K562 (cell line): ENCODE measurements around the gene NUB1. TPM values are rescaled to one million over a fixed set of nuclear protein-coding genes. Genes with fewer than 3 reads are reported as not detected.

Experiments
- ATAC-seq: fragments of 200-7000 bp; cut with Tn5 transposase; 3 replicates; pipeline ENCODE4 v1.9.1; 2020; ENCODE audit warnings: moderate library complexity
- BruUV-seq: library from RNA; stranded (reverse); fragments of 400-500 nt; replicated peaks from 2 replicates; lab custom pipeline; 2021; lab: Mats Ljungman, UMichigan
- CTCF ChIA-PET: fragments of 300-600 bp; formaldehyde crosslinking; extraction: SDS; loops from one replicate; lab custom pipeline; 2021; ENCODE audit warnings: low intra/inter-chr PET ratio; lab: Yijun Ruan, JAX
- POLR2A ChIA-PET: fragments of 300-600, 350-650 bp; sonication (Branson Sonifier 250); formaldehyde crosslinking; extraction: SDS; loops from one replicate; lab custom pipeline; 2021; ENCODE audit warnings: antibody characterized with exemption, inconsistent platforms; lab: Yijun Ruan, JAX
- DNase-seq, 4 experiments: peaks; one replicate each; pipeline versions ENCODE4 v3.0.0 to v3.0.0-alpha.2; 2011 to 2018; ENCODE audit warnings: low spot score in 3 of 4, mixed read lengths in 3 of 4; ENCODE audit errors: extremely low read depth in 1 of 4
- FAIRE-seq: peaks from 2 replicates; lab custom pipeline; 2011; peaks lifted over from hg19 to GRCh38; lab: Jason Lieb, UNC
- H2AFZ ChIP-seq: 2 replicates; pipeline ENCODE4 v1.6.0; 2011; ENCODE audit warnings: low read depth, low read length, control low read depth, inconsistent platforms
- H3K27ac ChIP-seq: fragments of 200-600 bp; 3 replicates; pipeline ENCODE4 v1.8.0; 2011; ENCODE audit warnings: low read depth, mild to moderate bottlenecking, control low read depth, inconsistent platforms, low read length, moderate library complexity, mixed read lengths; ENCODE audit errors: extremely low read depth
- H3K27me3 ChIP-seq, 2 experiments: fragments of 300-600 bp in 1 of 2; 2 replicates in 1 of 2; 3 replicates in 1 of 2; pipeline versions ENCODE4 v1.6.0 to v1.8.0; 2011; ENCODE audit warnings: inconsistent platforms in 2 of 2, low read length in 2 of 2, mild to moderate bottlenecking in 1 of 2, mixed read lengths in 1 of 2, moderate library complexity in 1 of 2; ENCODE audit not compliant: control insufficient read depth in 2 of 2, insufficient read depth in 2 of 2
- H3K36me3 ChIP-seq: fragments of 300-600 bp; 3 replicates; pipeline ENCODE4 v1.8.0; 2011; ENCODE audit warnings: mild to moderate bottlenecking, low read length, inconsistent platforms; ENCODE audit not compliant: control insufficient read depth, insufficient read depth
- H3K4me1 ChIP-seq, 2 experiments: fragments of 200-600 bp in 1 of 2; replicated peaks in 1 of 2; 2 replicates in 1 of 2; 3 replicates in 1 of 2; pipeline versions ENCODE4 v1.5.1 to v1.8.0; 2011; ENCODE audit warnings: inconsistent platforms in 2 of 2, low read length in 2 of 2, mild to moderate bottlenecking in 1 of 2, mixed read lengths in 1 of 2, moderate library complexity in 1 of 2; ENCODE audit not compliant: control insufficient read depth in 2 of 2, insufficient read depth in 2 of 2
- H3K4me2 ChIP-seq: 2 replicates; pipeline ENCODE4 v1.6.1; 2011; ENCODE audit warnings: low read length, control low read depth, inconsistent platforms, mixed read lengths; ENCODE audit not compliant: insufficient read depth
- H3K4me3 ChIP-seq: fragments of 200-600 bp; sonication (generic), shearing (Covaris generic); 2 replicates; pipeline ENCODE4 v1.5.1; 2016; ENCODE audit warnings: control low read depth, inconsistent platforms
- H3K79me2 ChIP-seq: fragments of 200-600 bp; 3 replicates; pipeline ENCODE4 v1.8.0; 2011; ENCODE audit warnings: low read length, inconsistent platforms; ENCODE audit not compliant: control insufficient read depth, insufficient read depth
- H3K9ac ChIP-seq, 2 experiments: 2 replicates each; pipeline versions ENCODE4 v1.6.0 to v1.6.1; 2011; ENCODE audit warnings: low read depth in 2 of 2, low read length in 2 of 2, control low read depth in 1 of 2, inconsistent platforms in 1 of 2, mild to moderate bottlenecking in 1 of 2, mixed read lengths in 1 of 2; ENCODE audit not compliant: insufficient read depth in 1 of 2
- H3K9me1 ChIP-seq: one replicate; pipeline ENCODE4 v1.6.0; 2011; ENCODE audit warnings: inconsistent platforms, mild to moderate bottlenecking, low read length, moderate library complexity; ENCODE audit not compliant: control insufficient read depth, insufficient read depth
- H3K9me3 ChIP-seq: replicated peaks from 2 replicates; pipeline ENCODE4 v1.5.1; 2011; ENCODE audit warnings: low read depth, low read length, inconsistent platforms; ENCODE audit not compliant: control insufficient read depth, insufficient read depth
- H4K20me1 ChIP-seq: replicated peaks from 2 replicates; pipeline ENCODE4 v1.6.1; 2011; ENCODE audit warnings: low read length, inconsistent platforms, mixed read lengths; ENCODE audit not compliant: control insufficient read depth, insufficient read depth
- HDAC2 ChIP-seq: fragments of 450-650 bp; IDR thresholded peaks from 2 replicates; pipeline ENCODE4 v1.6.1; 2016; ENCODE audit warnings: mild to moderate bottlenecking
- MCM5 ChIP-seq: fragments of 450-650 bp; IDR thresholded peaks from 2 replicates; pipeline ENCODE4 v1.6.1; 2016; ENCODE audit warnings: low read depth
- POLR2A ChIP-seq: fragments of 450-650 bp; conservative IDR thresholded peaks from 2 replicates; pipeline ENCODE4 v1.6.1; 2016
- ZNF75A ChIP-seq: fragments of 450-650 bp; formaldehyde crosslinking; IDR thresholded peaks from 2 replicates; pipeline ENCODE4 v1.4.0; 2020; ENCODE audit warnings: mild to moderate bottlenecking
- WGBS: fragments of 100-300 bp; shearing (Covaris generic); methylation state at CpG from one replicate; pipeline ENCODE4 v1.1.6; 2016; ENCODE audit warnings: low coverage, mixed read lengths; ENCODE audit not compliant: insufficient coverage; ENCODE audit errors: missing lambda C conversion rate; 5-methylcytosine and 5-hydroxymethylcytosine counted together
- in situ Hi-C: fragments of 300-500 bp; cut with MboI; formaldehyde crosslinking; loops from 4 replicates; pipeline ENCODE4 v1.15.0; 2018; ENCODE audit warnings: inconsistent platforms, mixed read lengths
- intact Hi-C: fragments of 100-400 bp; cut with micrococcal nuclease; formaldehyde crosslinking; loops from 2 replicates; pipeline ENCODE4 v1.14.2; 2022
- polyA plus RNA-seq, 8 experiments: library from polyadenylated mRNA; depleted of rRNA in 4 of 8; stranded (reverse) in 5 of 8; unstranded in 3 of 8; fragments of >200 nt; fragmentation: Nextera tagmentation in 2 of 8; fragmentation: Illumina TruSeq in 1 of 8; extraction: Ambion mirVana in 2 of 8; extraction: Trizol in 1 of 8; gene quantifications; 2 replicates each; pipeline versions ENCODE4 v1.2.1 to v1.2.3, GENCODE V29; 2011 to 2014; ENCODE audit warnings: inconsistent platforms in 1 of 8, missing spikeins in 1 of 8
- total RNA-seq, 7 experiments: library from RNA; depleted of rRNA in 6 of 7; stranded (reverse); fragments of >200 nt in 6 of 7; fragmentation: Illumina TruSeq in 2 of 7; extraction: Trizol in 2 of 7; gene quantifications; 2 replicates each; pipeline versions ENCODE4 v1.2.1 to v1.2.3, GENCODE V29; 2011 to 2021; ENCODE audit warnings: low replicate concordance in 1 of 7
- TF ChIP-seq, protein P1 (sequence below): fragments of 450-650 bp; formaldehyde crosslinking; IDR thresholded peaks from 2 replicates; pipeline ENCODE4 v1.4.0; 2020; ENCODE audit warnings: mild to moderate bottlenecking, moderate library complexity

NUB1 gene
- total and polyA plus RNA-seq, 9 of the 15 experiments (the other 6 are each of a cell fraction or from before 2014, with no cell fraction given), result 43.2 to 159 (median 85.2) TPM

DNA sequence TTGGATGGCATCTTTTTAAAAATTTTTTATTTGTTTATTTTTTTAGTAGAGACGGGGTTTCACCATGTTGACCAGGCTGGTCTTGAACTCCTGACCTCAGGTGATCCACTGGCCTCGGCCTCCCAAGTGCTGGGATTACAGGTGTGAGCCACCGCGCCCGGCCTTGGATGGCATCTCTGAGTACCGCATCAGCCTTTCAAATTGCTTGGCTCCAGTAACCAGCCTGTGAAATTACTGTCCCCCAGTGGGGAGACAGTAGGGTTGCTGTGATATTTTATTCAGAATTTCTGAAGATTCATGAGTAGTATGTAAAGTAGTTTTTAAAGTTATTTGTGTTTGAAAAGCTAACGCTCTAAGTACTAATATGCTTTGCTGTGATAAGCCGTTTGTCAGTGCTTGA, 1.2 kb downstream of the NUB1 start:
- no peak for ATAC-seq
- Histone ChIP-seq H3K9me3 (no peaks in the 10 kb centered on the region), H4K20me1 (no peaks in the 10 kb centered on the region), H3K4me1 (peaks cover 5 to 9% of the 10 kb centered on the region in 2 experiments; a peak in 3 of 5 replicates), H3K9me1 (no peaks in the 10 kb centered on the region), H3K27ac (no peak overlapping the region; the same call in 2 of the 3 replicates), H3K79me2 (peaks cover 21% of the 10 kb centered on the region), H3K36me3 (peaks cover 35% of the 10 kb centered on the region), H3K4me3 (peak overlapping the region; percentile 74), H3K4me2 (peak overlapping the region; percentile 72), H2AFZ (no peak overlapping the region), H3K9ac (peak overlapping the region in 1 of 2 experiments; percentile 39; a peak in 3 of 4 replicates), H3K27me3 (no peaks in the 10 kb centered on the region; a peak in 1 of 5 replicates)
- BruUV-seq, result no TSS peak
- intact Hi-C loops, result no loop called here
- in situ Hi-C loops, result no loop called here
- no peak for DNase-seq
- FAIRE-seq, result no peak
- TF ChIP-seq HDAC2, result no peak
- TF ChIP-seq ZNF75A (CRISPR knock-in tag), result no peak
- TF ChIP-seq, protein P1, sequence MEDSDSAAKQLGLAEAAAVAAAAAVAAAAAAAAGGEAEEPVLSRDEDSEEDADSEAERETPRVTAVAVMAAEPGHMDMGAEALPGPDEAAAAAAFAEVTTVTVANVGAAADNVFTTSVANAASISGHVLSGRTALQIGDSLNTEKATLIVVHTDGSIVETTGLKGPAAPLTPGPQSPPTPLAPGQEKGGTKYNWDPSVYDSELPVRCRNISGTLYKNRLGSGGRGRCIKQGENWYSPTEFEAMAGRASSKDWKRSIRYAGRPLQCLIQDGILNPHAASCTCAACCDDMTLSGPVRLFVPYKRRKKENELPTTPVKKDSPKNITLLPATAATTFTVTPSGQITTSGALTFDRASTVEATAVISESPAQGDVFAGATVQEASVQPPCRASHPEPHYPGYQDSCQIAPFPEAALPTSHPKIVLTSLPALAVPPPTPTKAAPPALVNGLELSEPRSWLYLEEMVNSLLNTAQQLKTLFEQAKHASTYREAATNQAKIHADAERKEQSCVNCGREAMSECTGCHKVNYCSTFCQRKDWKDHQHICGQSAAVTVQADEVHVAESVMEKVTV (CRISPR knock-in tag), result 0 out of 2 replicates have a peak, but pooled peaks have one; percentile 13
- no peak for TF ChIP-seq POLR2A
- no peak for TF ChIP-seq MCM5
- ChIA-PET POLR2A (interaction anchor here (0.6 to 1.9 kb wide), 3 partner anchors 10 to 38 kb away, joined by 3 to 7 read pairs (median 4); no protein-coding TSS in a partner anchor), CTCF (interaction anchor here (2.2 kb wide), 1 partner anchor 28 kb away, joined by 12 read pairs; no protein-coding TSS in a partner anchor)
- 41% methylated on average over 8 of the region's 8 CpGs for WGBS
